Suprapubic skin (tissue), 4 donors: ENCODE data around the gene LRMDA.

Experiments
- EP300 ChIP-seq: sonication (generic); formaldehyde crosslinking; IDR thresholded peaks from one replicate; pipeline ENCODE4 v1.6.1; 2017; ENCODE audit warnings: antibody characterized with exemption
- POLR2AphosphoS5 ChIP-seq, 3 donors: sonication (generic); formaldehyde crosslinking; IDR thresholded peaks; one replicate each; pipeline ENCODE4 v1.6.1; 2017; ENCODE audit warnings: antibody characterized with exemption in 3 of 3
- TF ChIP-seq, protein P1 (sequence below), 2 donors: fragments of 200-600 bp in 1 of 2; fragments of 450-650 bp in 1 of 2; sonication (generic) in 1 of 2; IDR thresholded peaks; one replicate each; pipeline ENCODE4 v1.5.1; 2016 to 2019; ENCODE audit warnings: antibody characterized with exemption in 2 of 2, mild to moderate bottlenecking in 1 of 2, moderate library complexity in 1 of 2

DNA sequence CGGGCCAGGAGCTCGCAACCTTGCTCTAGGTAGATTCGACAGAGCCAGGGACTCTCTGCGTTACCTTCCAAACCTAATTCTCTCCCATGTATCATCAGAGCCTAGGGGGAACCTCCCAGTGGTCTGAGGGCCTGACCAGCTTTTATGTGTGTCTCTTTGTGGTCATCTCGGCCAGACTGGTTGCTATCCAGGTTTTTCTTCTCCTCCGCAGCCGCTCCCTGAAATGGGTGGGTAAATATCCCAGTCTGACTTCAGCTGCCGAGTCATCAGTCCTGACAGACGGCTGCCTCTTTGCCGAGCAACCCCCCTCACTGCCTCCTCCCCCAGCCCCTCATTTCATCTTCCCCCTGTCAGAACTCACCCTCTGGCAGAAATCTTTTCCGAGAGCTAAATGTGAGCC lies 578.1 kb downstream of the LRMDA start:
- TF ChIP-seq, protein P1, sequence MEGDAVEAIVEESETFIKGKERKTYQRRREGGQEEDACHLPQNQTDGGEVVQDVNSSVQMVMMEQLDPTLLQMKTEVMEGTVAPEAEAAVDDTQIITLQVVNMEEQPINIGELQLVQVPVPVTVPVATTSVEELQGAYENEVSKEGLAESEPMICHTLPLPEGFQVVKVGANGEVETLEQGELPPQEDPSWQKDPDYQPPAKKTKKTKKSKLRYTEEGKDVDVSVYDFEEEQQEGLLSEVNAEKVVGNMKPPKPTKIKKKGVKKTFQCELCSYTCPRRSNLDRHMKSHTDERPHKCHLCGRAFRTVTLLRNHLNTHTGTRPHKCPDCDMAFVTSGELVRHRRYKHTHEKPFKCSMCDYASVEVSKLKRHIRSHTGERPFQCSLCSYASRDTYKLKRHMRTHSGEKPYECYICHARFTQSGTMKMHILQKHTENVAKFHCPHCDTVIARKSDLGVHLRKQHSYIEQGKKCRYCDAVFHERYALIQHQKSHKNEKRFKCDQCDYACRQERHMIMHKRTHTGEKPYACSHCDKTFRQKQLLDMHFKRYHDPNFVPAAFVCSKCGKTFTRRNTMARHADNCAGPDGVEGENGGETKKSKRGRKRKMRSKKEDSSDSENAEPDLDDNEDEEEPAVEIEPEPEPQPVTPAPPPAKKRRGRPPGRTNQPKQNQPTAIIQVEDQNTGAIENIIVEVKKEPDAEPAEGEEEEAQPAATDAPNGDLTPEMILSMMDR (IDR thresholded peaks at IDR 0.05): no peak
- TF ChIP-seq POLR2AphosphoS5 (IDR thresholded peaks at IDR 0.05) (no peak), EP300 (no peak)
